Astrocyte (in vitro differentiated cells and primary cell): ENCODE data around the gene L3MBTL4.

Experiments used
- EZH2 ChIP-seq: IDR thresholded peaks from 2 replicates; pipeline ENCODE4 v1.6.1; 2012; ENCODE audit warnings: mild to moderate bottlenecking, low read length, inconsistent platforms; ENCODE audit not compliant: insufficient read depth
- TF ChIP-seq, protein P1 (sequence below): IDR thresholded peaks from 2 replicates; pipeline ENCODE4 v1.5.1; 2011; ENCODE audit warnings: low read depth, mild to moderate bottlenecking, inconsistent platforms, low read length, moderate library complexity; ENCODE audit not compliant: insufficient read depth

DNA sequence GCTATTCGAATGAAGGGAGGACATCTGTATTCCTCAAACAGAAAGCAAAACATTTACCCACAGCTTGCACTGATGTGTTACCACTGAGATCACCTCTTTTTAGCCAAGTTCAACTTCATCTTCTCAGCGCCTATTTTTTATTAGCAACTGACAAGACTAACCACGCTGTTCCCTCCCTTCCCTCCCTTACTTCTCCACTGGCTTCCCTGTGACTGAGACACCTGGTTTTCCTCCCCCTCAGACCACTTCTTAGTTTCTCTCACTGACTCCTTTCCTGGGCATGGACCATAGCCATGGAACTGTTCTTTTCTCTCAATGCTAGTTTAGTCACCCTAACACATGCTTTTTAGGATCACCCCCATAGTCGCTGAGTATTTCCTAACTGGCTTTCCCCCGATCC, 3.3 kb downstream of the L3MBTL4 start:
- TF ChIP-seq, protein P1, sequence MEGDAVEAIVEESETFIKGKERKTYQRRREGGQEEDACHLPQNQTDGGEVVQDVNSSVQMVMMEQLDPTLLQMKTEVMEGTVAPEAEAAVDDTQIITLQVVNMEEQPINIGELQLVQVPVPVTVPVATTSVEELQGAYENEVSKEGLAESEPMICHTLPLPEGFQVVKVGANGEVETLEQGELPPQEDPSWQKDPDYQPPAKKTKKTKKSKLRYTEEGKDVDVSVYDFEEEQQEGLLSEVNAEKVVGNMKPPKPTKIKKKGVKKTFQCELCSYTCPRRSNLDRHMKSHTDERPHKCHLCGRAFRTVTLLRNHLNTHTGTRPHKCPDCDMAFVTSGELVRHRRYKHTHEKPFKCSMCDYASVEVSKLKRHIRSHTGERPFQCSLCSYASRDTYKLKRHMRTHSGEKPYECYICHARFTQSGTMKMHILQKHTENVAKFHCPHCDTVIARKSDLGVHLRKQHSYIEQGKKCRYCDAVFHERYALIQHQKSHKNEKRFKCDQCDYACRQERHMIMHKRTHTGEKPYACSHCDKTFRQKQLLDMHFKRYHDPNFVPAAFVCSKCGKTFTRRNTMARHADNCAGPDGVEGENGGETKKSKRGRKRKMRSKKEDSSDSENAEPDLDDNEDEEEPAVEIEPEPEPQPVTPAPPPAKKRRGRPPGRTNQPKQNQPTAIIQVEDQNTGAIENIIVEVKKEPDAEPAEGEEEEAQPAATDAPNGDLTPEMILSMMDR, result no peak
- no peak for TF ChIP-seq EZH2
